D721Med (cell line): ENCODE measurements around the gene THBS3.
"Not testable (repeated sequence)": the region's sequence is repeated elsewhere in the genome, so short reads cannot be mapped to it uniquely, and the experiment has no call there.

Source experiments
- DNase-seq: peaks from one replicate; pipeline ENCODE4 v3.0.0; 2011; ENCODE audit warnings: low spot score; ENCODE audit not compliant: insufficient read length
- FAIRE-seq: peaks from 2 replicates; lab custom pipeline; 2011; peaks lifted over from hg19 to GRCh38; lab: Jason Lieb, UNC
- TF ChIP-seq, protein P1 (sequence below): IDR thresholded peaks from 2 replicates; pipeline ENCODE4 v1.5.1; 2012; ENCODE audit warnings: mild to moderate bottlenecking, control low read depth; ENCODE audit not compliant: insufficient read depth; ENCODE audit errors: missing control alignments

The THBS3 gene

DNA sequence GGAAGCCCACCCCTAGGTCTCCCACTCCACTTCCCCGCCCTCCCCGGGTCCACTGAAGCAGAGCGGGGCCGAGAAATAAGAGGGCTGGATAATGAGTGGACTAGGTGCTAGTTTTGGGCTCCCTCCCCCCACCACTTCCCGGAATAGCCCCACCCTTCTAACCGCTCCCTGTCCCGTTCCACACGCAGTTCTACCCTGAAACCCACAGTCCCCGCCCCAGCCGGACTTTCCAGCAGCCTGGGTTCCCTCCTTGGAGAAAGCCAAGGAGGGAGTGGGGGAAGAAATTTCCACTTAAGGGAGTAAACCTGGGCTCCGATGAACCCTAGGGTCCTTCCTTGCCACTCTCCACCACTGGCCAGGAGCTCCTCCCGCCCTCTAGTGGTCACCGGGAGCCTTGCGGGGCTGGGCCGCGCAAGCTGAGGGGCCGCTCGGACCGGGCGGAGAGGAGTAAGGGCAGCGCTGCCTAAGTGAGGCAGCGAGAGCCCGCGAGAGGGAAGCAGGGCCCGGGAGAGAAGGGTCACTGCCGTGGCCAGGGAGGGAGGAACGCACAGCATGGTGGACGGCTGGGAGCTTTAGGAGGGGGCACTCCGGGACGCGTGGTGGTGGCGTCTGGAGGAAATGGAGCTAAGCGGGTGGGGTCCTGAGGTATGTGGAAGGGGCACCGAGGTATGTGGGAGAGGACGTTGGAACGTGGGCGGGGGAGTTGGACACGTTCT lies 14.3 kb downstream of the THBS3 start:
- FAIRE-seq = no peak
- DNase-seq = peak; percentile 94
- TF ChIP-seq, protein P1, sequence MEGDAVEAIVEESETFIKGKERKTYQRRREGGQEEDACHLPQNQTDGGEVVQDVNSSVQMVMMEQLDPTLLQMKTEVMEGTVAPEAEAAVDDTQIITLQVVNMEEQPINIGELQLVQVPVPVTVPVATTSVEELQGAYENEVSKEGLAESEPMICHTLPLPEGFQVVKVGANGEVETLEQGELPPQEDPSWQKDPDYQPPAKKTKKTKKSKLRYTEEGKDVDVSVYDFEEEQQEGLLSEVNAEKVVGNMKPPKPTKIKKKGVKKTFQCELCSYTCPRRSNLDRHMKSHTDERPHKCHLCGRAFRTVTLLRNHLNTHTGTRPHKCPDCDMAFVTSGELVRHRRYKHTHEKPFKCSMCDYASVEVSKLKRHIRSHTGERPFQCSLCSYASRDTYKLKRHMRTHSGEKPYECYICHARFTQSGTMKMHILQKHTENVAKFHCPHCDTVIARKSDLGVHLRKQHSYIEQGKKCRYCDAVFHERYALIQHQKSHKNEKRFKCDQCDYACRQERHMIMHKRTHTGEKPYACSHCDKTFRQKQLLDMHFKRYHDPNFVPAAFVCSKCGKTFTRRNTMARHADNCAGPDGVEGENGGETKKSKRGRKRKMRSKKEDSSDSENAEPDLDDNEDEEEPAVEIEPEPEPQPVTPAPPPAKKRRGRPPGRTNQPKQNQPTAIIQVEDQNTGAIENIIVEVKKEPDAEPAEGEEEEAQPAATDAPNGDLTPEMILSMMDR = peak; percentile 98

DNA sequence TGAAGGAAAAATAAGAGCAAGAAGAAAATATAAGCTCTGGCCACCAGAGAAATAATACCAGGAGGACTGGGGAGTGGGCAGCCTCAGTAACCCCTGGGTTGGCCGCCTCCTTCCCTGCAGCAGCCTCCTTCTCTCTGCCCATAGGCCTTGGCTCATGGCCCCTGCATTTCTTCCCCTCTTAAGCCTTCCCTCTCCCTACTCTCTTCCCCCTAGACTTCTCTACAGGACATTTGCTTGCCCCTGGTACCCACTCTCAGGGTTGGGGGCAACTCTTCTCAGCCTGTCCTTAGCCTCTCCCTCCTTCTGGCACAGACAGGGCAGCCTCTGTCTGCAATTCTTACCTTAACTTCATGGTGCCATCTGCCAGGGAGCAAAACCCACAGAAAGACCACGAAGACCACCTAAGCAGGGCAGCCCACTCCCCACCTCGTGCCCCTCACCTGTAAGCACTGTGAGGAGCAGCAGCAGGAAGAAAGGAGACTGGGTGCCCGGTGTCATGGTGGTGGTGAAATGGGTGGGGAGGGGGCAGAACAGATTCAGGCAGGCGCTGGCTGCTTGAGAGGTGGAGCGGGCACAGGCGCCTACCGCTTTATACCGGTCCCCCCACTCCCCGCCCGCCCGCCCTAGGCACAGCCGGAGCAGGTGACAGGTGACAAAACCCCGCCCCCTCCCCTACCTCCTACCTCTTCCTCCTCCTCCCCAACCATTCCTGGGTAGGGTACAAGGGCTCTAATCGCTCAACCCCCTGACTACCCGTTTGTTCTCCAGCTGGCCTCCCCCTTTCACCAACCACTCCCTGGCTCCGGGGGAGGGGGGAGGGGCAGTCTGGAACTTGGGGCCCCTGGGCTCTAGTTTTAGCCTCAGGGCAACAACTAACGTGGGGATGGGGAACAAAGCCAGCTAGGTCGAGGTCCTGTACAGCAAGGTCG lies 15.1 kb downstream of the THBS3 start:
- DNase-seq (no peak), FAIRE-seq (no peak)
- TF ChIP-seq, protein P1 = no peak

DNA sequence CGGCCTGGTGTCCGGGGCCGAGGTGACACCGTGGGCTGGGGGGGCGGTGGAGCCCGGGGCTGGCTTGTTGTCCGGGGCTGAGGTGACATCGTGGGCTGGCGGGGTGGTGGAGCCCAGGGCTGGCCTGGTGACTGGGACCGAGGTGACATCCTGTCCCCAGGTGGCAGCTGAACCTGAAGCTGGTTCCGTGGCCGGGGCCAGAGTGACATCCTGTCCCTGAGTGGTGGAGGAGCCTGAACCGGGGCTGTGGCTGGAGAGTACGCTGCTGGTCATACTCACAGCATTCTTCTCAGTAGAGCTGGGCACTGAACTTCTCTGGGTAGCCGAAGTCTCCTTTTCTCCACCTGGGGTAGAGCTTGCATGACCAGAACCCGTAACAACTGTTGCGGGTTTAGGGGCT lies 15.8 kb downstream of the THBS3 start:
- FAIRE-seq (no peak), DNase-seq (no peak)
- TF ChIP-seq, protein P1 = no peak

DNA sequence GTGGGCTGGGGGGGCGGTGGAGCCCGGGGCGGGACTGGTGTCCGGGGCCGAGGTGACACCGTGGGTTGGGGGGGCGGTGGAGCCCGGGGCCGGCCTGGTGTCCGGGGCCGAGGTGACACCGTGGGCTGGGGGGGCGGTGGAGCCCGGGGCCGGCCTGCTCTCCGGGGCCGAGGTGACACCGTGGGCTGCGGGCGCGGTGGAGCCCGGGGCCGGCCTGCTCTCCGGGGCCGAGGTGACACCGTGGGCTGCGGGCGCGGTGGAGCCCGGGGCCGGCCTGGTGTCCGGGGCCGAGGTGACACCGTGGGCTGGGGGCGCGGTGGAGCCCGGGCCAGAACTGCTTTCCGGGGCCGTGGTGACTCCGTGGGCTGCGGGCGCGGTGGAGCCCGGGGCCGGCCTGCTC lies 17.8 kb downstream of the THBS3 start:
- not testable (repeated sequence) for DNase-seq, FAIRE-seq

DNA sequence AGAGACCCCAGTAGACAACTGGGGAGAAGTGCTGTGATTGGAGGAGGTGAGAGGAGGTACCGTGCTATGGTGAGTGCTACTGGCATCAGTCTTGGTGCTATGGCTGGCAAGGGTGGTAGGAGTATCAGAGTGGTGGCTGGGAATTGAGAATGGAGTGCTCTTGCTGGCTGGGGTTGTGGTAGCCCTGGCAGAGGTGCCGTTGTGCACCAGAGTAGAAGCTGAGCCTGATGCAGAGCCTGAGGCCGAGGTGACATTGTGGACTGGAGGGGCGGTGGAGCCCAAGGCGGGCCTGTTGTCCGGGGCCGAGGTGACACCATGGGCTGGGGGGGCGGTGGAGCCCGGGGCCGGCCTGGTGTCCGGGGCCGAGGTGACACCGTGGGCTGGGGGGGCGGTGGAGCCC lies 19.4 kb downstream of the THBS3 start:
- TF ChIP-seq, protein P1 = no peak
- no peak for FAIRE-seq
- DNase-seq = no peak

DNA sequence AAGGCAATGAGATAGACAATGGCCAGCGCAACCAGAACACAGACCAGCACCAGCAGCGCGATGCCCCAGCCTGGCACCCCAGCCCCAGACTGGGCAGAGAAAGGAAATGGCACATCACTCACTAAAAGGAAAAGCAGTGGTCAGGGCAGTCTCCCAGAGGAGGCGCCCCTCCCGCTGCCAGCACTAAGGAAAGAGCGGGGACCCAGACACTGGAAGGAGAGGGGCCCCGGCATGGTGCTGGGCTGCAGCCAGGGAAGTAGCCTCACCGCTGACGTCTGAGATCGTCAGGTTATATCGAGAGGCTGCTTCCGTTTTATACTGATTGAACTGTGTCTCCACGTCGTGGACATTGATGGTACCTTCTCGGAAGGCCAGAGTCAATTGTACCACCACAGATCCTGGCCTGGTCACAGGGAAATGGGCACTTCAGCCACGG lies 20.2 kb downstream of the THBS3 start:
- FAIRE-seq (no peak), DNase-seq (no peak)
- TF ChIP-seq, protein P1 = no peak

DNA sequence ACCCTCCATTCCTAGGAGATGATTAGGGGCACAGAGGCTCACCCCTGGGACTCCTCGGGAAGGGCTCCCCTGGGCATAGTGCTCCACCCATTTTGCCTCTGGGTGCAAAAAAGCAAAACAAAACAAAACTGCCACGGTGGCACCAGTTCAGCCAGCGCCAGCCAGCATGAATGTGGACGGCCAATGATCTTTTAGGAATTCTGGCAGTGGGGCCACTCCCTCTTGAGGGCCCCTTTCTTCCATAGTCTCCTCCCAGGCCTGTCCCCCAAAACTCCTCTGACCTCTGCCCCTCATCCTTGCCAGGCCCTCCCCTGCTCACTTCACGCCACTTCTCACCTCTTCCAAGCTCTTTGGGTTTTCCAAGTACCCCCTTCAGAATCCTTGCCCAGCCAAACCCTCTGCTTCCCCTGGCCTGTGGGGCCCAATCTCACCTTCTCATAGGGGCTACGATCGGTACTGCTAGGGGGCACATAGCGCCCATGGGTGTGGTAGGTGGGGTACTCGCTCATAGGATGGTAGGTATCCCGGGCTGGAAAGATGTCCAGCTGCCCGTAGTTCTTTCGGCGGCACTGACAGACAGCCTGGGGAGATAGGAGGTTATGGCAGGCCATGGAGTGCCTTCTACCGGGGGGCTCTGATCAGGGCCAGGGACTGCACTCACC lies 20.8 kb downstream of the THBS3 start:
- DNase-seq = no peak
- TF ChIP-seq, protein P1 = no peak
- no peak for FAIRE-seq
